Epithelial cell of proximal tubule (primary cell): Measurements from ENCODE around the gene DNAJC11. TPM values are rescaled to one million over a fixed set of nuclear protein-coding genes. Genes with fewer than 3 reads are reported as not detected.
A peak's percentile ranks its signal among the peaks of the same experiment; 100 is the strongest.
"Not testable (repeated sequence)": the region's sequence is repeated elsewhere in the genome, so short reads cannot be mapped to it uniquely, and the experiment has no call there.

Source experiments
- DNase-seq: peaks from one replicate; pipeline ENCODE4 v3.0.0-alpha.2; 2011; ENCODE audit warnings: low read depth
- H3K4me3 ChIP-seq: 2 replicates; pipeline ENCODE4 v1.5.1; 2011; ENCODE audit warnings: low read depth, mild to moderate bottlenecking, low read length
- total RNA-seq: library from RNA; depleted of rRNA; stranded (reverse); fragments of >200 nt; gene quantifications from 2 replicates; pipeline ENCODE4 v1.2.3, GENCODE V29; 2015
- TF ChIP-seq, protein P1 (sequence below): conservative IDR thresholded peaks from 2 replicates; pipeline ENCODE4 v1.5.1; 2012; ENCODE audit warnings: low read depth, mild to moderate bottlenecking, low read length

The DNAJC11 gene, protein sequence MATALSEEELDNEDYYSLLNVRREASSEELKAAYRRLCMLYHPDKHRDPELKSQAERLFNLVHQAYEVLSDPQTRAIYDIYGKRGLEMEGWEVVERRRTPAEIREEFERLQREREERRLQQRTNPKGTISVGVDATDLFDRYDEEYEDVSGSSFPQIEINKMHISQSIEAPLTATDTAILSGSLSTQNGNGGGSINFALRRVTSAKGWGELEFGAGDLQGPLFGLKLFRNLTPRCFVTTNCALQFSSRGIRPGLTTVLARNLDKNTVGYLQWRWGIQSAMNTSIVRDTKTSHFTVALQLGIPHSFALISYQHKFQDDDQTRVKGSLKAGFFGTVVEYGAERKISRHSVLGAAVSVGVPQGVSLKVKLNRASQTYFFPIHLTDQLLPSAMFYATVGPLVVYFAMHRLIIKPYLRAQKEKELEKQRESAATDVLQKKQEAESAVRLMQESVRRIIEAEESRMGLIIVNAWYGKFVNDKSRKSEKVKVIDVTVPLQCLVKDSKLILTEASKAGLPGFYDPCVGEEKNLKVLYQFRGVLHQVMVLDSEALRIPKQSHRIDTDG
- 32.8 and 41.3 TPM in 2 replicates for total RNA-seq

DNA sequence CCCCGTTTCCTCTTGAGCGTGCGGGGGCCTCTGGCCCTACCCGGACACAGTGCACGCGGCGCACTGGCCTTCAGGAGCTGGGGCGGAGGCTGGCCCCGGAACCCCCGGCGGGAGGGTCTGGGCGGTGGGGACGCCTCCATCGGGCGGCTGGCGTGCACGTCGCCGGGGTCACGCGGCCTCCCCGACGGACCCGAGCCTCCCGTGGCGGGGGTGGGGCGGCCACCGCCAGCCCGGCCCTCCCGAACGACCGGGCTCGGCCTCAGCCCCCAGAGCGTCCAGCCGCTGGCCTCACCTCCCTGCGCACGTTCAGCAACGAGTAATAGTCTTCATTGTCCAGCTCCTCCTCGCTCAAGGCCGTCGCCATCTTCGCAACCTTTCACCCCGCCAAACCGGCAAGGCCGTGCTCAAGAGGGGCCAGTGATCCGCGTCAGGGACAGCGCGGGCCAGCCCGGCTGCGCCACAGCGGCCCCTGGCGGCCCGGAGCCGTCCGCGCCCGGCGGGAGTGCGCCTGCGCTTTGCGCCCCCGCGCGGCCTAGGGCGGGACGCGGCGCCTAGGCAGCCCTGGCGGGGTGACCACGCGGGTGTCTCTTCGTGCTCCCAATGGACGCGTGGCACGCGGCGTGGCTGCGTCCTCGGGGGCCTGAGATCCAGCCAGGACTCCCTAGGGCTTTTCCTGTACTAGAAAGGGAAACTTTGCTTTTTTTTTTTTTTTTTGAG is at the start of gene DNAJC11:
TSS of gene DNAJC11 (minus strand) at position 380 of the 717 bp plus-strand sequence. CDS start at position 364, 16 bp downstream.
- H3K4me3 ChIP-seq, result peak within 1 kb of the TSS; percentile 100
- peak; percentile 20 for DNase-seq
- TF ChIP-seq, protein P1, sequence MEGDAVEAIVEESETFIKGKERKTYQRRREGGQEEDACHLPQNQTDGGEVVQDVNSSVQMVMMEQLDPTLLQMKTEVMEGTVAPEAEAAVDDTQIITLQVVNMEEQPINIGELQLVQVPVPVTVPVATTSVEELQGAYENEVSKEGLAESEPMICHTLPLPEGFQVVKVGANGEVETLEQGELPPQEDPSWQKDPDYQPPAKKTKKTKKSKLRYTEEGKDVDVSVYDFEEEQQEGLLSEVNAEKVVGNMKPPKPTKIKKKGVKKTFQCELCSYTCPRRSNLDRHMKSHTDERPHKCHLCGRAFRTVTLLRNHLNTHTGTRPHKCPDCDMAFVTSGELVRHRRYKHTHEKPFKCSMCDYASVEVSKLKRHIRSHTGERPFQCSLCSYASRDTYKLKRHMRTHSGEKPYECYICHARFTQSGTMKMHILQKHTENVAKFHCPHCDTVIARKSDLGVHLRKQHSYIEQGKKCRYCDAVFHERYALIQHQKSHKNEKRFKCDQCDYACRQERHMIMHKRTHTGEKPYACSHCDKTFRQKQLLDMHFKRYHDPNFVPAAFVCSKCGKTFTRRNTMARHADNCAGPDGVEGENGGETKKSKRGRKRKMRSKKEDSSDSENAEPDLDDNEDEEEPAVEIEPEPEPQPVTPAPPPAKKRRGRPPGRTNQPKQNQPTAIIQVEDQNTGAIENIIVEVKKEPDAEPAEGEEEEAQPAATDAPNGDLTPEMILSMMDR, result peak; percentile 63

DNA sequence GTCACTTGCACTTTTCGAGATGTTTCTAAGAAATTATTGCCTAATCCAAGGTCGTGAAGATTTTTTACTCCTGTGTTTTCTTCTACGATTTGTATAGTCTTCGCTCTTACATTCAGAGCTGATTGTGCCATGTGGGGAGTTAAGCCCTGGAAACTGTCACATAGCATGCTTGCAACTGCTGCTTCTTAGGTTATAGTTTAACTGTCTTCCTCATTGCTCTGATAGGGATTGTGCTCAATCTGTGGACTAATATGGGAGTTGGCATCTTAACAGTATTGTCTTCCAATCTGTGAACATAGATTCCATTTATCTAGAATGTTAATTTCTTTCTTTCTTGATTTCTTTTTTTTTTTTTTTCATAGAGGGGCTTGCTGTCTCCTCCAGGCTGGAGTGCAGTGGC is 48.9 kb upstream of the DNAJC11 start:
- no peak for DNase-seq
- no peak overlapping the region for H3K4me3 ChIP-seq
- TF ChIP-seq, protein P1, result no peak

DNA sequence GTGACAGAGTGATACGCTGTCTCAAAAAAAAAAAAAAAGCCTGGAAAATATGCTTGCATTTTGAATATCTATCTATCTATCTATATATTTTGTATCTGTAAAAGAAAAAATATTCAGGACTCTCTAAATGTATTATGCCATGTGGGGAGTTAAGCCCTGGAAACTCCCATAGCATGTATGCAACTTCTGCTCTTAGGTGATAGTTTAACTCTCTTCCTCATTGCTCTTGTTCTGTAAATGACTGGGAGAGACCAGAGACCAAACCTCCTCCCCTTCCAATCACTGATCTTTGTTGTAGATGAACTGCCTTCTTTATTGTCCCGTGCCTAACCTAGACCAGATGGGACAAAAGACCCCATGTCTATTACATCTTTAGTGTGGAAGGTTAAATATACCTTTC is 46.1 kb upstream of the DNAJC11 start:
- DNase-seq, result no peak
- no peak overlapping the region for H3K4me3 ChIP-seq
- TF ChIP-seq, protein P1, result no peak

DNA sequence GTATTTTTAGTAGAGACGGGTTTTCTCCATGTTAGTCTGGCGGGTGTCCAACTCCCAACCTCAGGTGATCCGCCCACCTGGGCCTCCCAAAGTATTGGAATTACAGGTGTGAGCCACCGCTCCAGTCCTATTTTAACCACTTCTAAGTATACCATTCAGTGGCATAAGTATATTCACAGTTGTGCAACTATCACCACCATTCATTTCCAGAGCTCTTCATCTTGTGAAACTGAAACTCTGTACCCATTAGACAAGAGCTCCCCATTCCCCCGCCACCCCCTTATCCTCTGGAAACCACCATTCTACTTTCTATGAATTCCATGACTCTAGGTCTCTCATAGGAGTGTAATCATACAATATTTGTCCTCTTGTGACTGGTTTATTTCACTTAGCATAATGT is 43.5 kb upstream of the DNAJC11 start:
- TF ChIP-seq, protein P1, result no peak
- no peak for DNase-seq
- H3K4me3 ChIP-seq, result no peak overlapping the region

DNA sequence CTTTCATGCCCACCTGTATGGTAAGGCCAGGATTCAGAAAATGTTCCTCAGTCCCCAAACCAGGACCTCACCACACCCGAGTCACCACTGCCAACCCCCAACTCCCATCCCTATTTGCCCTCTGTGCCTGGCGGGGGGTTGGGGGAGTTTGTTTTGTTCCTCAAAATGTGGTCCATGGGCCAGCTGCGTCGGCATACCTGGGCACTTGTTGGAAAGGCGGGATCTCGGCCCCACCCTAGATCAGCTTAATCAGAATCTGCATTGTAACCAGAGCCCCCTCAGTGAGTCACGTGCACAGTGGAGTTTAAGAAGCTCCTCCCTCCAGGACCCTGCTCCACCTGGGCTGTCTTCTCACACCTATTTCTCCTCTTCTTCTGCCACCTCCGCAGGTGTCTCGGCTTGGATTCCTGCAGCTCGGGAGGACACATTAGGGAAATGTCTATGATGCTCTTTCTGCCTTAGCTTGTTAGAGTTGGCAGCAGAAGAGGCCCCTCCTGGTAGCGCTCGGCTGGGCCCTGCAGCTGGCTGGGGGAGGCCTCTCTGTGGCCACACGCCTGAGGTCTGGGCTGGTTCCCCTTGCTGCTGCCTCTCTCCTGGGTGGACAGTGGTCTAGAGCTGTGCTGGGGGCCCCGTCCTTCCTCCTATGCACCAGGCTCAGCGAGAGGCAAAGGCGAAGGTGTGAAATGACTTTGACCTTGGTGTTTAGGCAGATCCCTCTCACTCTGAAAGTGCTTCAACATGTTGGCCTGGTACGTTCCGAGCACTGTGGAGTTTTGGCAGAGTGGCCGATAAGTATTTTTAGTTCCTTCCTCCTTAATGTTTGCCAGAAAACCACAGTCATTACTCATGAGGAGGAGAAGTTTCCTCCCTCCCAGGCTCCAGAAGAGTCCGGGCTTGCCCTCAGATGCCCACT is 41.8 kb upstream of the DNAJC11 start:
- TF ChIP-seq, protein P1, result no peak
- H3K4me3 ChIP-seq, result no peak overlapping the region
- DNase-seq, result no peak

DNA sequence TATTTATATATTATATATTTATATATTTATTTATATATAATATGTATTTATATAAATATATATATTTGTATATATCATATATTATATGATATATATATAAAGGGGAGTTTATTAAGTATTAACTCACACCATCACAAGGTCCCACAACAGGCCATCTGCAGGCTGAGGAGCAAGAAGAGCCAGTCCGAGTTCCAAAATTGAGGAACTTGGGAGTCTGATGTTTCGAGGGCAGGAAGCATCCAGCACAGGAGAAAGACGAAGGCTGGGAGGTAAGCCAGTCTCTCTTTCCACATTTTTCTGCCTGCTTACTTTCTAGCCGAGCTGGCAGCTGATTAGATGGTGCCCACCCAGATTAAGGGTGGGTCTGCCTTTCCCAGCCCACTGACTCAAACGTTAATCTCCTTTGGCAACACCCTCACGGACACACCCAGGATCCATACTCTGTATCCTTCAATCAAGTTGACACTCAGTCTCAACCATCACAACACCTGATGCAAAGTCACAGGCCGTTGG is 41.1 kb upstream of the DNAJC11 start:
- not testable (repeated sequence) for H3K4me3 ChIP-seq, DNase-seq
